ENCODE measurements around the gene PTGES2.

Gene PTGES2

GRCh38 chr9:128153060-128153946 is 25.8 kb upstream of the PTGES2 start:
- DNase-seq = no peak

GRCh38 chr9:128152133-128153059 is 24.9 kb upstream of the PTGES2 start:
- DNase-seq = no peak

- DNase-seq = no peak
Observed at GRCh38 chr9:128151309-128152132, 24.0 kb upstream of the PTGES2 start.

GRCh38 chr9:128150594-128151308 is 23.2 kb upstream of the PTGES2 start:
- DNase-seq = no peak

GRCh38 chr9:128149951-128150593 is 22.5 kb upstream of the PTGES2 start:
- DNase-seq = no peak

- no peak for DNase-seq
Observed at GRCh38 chr9:128149001-128149701, 21.6 kb upstream of the PTGES2 start, which contains the start of gene LCN2. Gene LCN2, plus strand, starts transcription at chr9:128149453. Its CDS starts 73 bp downstream, at chr9:128149526.

GRCh38 chr9:128148509-128149000 is 21.0 kb upstream of the PTGES2 start:
- no peak for DNase-seq

GRCh38 chr9:128146591-128147120 is 19.1 kb upstream of the PTGES2 start:
- no peak for DNase-seq

GRCh38 chr9:128145951-128146351 is 18.4 kb upstream of the PTGES2 start:
- DNase-seq = no peak

GRCh38 chr9:128145536-128145935 is 18.0 kb upstream of the PTGES2 start:
- no peak for DNase-seq

- DNase-seq = no peak
Observed at GRCh38 chr9:128144239-128145181, 17.0 kb upstream of the PTGES2 start.

- no peak for DNase-seq
Observed at GRCh38 chr9:128143525-128144238, 16.2 kb upstream of the PTGES2 start.

- DNase-seq = no peak
Observed at GRCh38 chr9:128142596-128142995, 15.1 kb upstream of the PTGES2 start.

GRCh38 chr9:128142061-128142460 is 14.5 kb upstream of the PTGES2 start:
- no peak for DNase-seq

- DNase-seq = no peak
Observed at GRCh38 chr9:128141604-128142003, 14.1 kb upstream of the PTGES2 start.

- no peak for DNase-seq
Observed at GRCh38 chr9:128139621-128140020, 12.1 kb upstream of the PTGES2 start.

GRCh38 chr9:128138001-128138400 is 10.5 kb upstream of the PTGES2 start:
- no peak for DNase-seq

Measured in GOT3 (cell line).